ENCODE results near the gene PLCH2. TPM values are rescaled to one million over a fixed set of nuclear protein-coding genes. Genes with fewer than 3 reads are reported as not detected.
"Not testable (repeated sequence)": the region's sequence is repeated elsewhere in the genome, so short reads cannot be mapped to it uniquely, and the experiment has no call there.

Gene PLCH2
- total and polyA plus RNA-seq, 10 of the 15 experiments (the other 5 are each of a cell fraction or from before 2014, with no cell fraction given) = 0.03 to 0.73 (median 0.24) TPM; not detected in 3

DNA sequence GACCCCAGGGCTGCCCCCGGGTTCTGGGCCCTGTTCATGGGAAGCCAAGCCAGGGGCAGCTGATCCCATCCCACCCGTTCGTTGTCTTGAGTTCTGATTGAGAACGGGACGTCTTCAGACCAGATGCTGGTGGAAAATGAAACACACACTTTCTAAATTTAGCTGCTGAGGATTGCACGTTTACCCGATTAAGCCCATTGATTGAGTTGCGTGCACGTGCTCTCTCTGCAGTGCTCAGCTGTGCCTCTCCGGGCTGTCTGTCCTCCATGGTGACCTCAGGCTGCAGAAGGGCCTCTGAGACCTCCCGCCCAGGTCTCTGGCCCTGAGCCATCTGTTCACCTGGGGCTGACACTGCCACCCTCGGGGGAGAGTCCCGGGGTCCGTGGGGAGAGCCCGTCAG lies 36.7 kb upstream of the PLCH2 start:
- intact Hi-C loops (cut with micrococcal nuclease; ENCODE audit: unreplicated experiment) = no loop called here
- Histone ChIP-seq H3K4me2 (ENCODE audit: control insufficient read depth, insufficient read depth) (peak overlapping the region; percentile 60), H4K20me1 (ENCODE audit: control insufficient read depth, insufficient read depth) (no peaks in the 10 kb centered on the region), H3K27ac (ENCODE audit: control insufficient read depth, insufficient read depth) (no peak overlapping the region), H3K4me1 (ENCODE audit: control insufficient read depth, insufficient read depth, low read length) (peaks cover 11% of the 10 kb centered on the region), H3K79me2 (ENCODE audit: control insufficient read depth, insufficient read depth, low read length) (no peaks in the 10 kb centered on the region), H3K4me3 (no peak overlapping the region), H3K36me3 (ENCODE audit: control insufficient read depth in 2 of 2, insufficient read depth in 2 of 2, low read length in 1 of 2) (no peaks in the 10 kb centered on the region), H3K9me3 (replicated peaks; ENCODE audit: control insufficient read depth, insufficient read depth, low read length) (no peaks in the 10 kb centered on the region), H3K9ac (ENCODE audit: control insufficient read depth, insufficient read depth, low read length) (no peak overlapping the region), H3K27me3 (replicated peaks in 1 of 2; ENCODE audit: control insufficient read depth in 2 of 2, insufficient read depth in 2 of 2, low read length in 1 of 2) (peaks cover 2 to 3% of the 10 kb centered on the region in 2 experiments; a peak in 3 of 4 replicates), H2AFZ (ENCODE audit: control insufficient read depth, low read depth, low read length) (no peak overlapping the region)
- RAD21 ChIA-PET (ENCODE audit: unreplicated experiment) = no interaction called here
- DNase-seq (ENCODE audit: low read depth, low spot score) = peak; percentile 9
- SMC1A ChIA-PET (ENCODE audit: uncharacterized antibody, unreplicated experiment) = no interaction called here
- no peak; the same call in 2 of the 3 replicates for ATAC-seq
- CTCF ChIA-PET = no interaction called here
- in situ Hi-C loops (cut with MboI) = no loop called here
- TF ChIP-seq PAX5 (IDR thresholded peaks at IDR 0.05; ENCODE audit: borderline replicate concordance, low read depth, low read length) (no peak), MEF2A (IDR thresholded peaks at IDR 0.05; ENCODE audit: insufficient read depth, low read depth, low read length) (0 out of 2 replicates have a peak, but pooled peaks have one; percentile 30), CEBPB (IDR thresholded peaks at IDR 0.05; ENCODE audit: borderline replicate concordance in 1 of 2, low read depth in 2 of 2, low read length in 2 of 2) (no peak), BHLHE40 (IDR thresholded peaks at IDR 0.05; ENCODE audit: borderline replicate concordance in 1 of 2, low read depth in 2 of 2, low read length in 1 of 2) (peak; percentile 86 to 91)
- no peak for FAIRE-seq
- POLR2A ChIA-PET = no interaction called here
- BruUV-seq (replicated peaks) = no TSS peak
- 4% methylated on average over 15 of the region's 15 CpGs for WGBS (ENCODE audit: insufficient coverage, insufficient replicate concordance, low lambda C conversion rate, missing lambda C conversion rate)

DNA sequence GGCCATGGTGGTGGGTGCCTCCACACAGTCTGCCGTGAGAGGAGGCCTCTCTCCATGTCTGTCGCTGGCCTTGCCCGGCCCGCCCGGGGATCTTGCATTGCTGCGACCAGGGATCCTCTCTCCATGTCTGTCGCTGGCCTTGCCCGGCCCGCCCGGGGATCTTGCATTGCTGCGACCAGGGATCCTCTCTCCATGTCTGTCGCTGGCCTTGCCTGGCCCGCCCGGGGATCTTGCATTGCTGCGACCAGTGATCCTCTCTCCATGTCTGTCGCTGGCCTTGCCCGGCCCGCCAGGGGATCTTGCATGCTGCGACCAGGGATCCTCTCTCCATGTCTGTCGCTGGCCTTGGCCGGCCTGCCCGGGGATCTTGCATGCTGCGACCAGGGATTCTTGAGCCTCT lies 35.7 kb upstream of the PLCH2 start:
- H3K27me3 ChIP-seq (replicated peaks in 1 of 2; ENCODE audit: control insufficient read depth in 2 of 2, insufficient read depth in 2 of 2, low read length in 1 of 2); intact Hi-C loops (cut with micrococcal nuclease; ENCODE audit: unreplicated experiment); H3K4me3 ChIP-seq; H3K9ac ChIP-seq (ENCODE audit: control insufficient read depth, insufficient read depth, low read length); in situ Hi-C loops (cut with MboI); CTCF ChIA-PET; BruUV-seq (replicated peaks); H3K9me3 ChIP-seq (replicated peaks; ENCODE audit: control insufficient read depth, insufficient read depth, low read length); RAD21 ChIA-PET (ENCODE audit: unreplicated experiment); ATAC-seq; DNase-seq (ENCODE audit: low read depth, low spot score); POLR2A ChIA-PET; FAIRE-seq; H4K20me1 ChIP-seq (ENCODE audit: control insufficient read depth, insufficient read depth); H3K4me2 ChIP-seq (ENCODE audit: control insufficient read depth, insufficient read depth); SMC1A ChIA-PET (ENCODE audit: uncharacterized antibody, unreplicated experiment); H3K79me2 ChIP-seq (ENCODE audit: control insufficient read depth, insufficient read depth, low read length); H3K36me3 ChIP-seq (ENCODE audit: control insufficient read depth in 2 of 2, insufficient read depth in 2 of 2, low read length in 1 of 2); H2AFZ ChIP-seq (ENCODE audit: control insufficient read depth, low read depth, low read length); H3K27ac ChIP-seq (ENCODE audit: control insufficient read depth, insufficient read depth): not testable (repeated sequence)
- WGBS (ENCODE audit: insufficient coverage, insufficient replicate concordance, low lambda C conversion rate, missing lambda C conversion rate) = 86% methylated on average over 22 of the region's 23 CpGs
- H3K4me1 ChIP-seq (ENCODE audit: control insufficient read depth, insufficient read depth, low read length) = peaks cover 11% of the 10 kb centered on the region

Data from GM12878 (cell line).